Measurements from ENCODE around the gene RAB33A. TPM values are rescaled to one million over a fixed set of nuclear protein-coding genes. Genes with fewer than 3 reads are reported as not detected.

Gene RAB33A
- total RNA-seq, 2 experiments from 2014 or later: 28.2 to 28.8 TPM

- no peak for DNase-seq
- POLR2A ChIA-PET: interaction anchor here (0.6 to 1.0 kb wide), 2 partner anchors 45 to 85 kb away, joined by 3 read pairs; no protein-coding TSS in a partner anchor
- CTCF ChIA-PET: interaction anchor here (1.3 kb wide), 1 partner anchor 27 kb away, joined by 3 read pairs; no protein-coding TSS in a partner anchor
- Mint-ChIP-seq H3K9me3 (no peaks in the 10 kb centered on the region), H3K27me3 (no peaks in the 10 kb centered on the region), H3K4me3 (peak overlapping the region; percentile 92), H3K4me1 (ENCODE audit: low read depth) (peaks cover 37% of the 10 kb centered on the region), H3K36me3 (ENCODE audit: low read depth) (peaks cover 2% of the 10 kb centered on the region), H3K27ac (peak overlapping the region; percentile 96)
- TF ChIP-seq, protein P1, sequence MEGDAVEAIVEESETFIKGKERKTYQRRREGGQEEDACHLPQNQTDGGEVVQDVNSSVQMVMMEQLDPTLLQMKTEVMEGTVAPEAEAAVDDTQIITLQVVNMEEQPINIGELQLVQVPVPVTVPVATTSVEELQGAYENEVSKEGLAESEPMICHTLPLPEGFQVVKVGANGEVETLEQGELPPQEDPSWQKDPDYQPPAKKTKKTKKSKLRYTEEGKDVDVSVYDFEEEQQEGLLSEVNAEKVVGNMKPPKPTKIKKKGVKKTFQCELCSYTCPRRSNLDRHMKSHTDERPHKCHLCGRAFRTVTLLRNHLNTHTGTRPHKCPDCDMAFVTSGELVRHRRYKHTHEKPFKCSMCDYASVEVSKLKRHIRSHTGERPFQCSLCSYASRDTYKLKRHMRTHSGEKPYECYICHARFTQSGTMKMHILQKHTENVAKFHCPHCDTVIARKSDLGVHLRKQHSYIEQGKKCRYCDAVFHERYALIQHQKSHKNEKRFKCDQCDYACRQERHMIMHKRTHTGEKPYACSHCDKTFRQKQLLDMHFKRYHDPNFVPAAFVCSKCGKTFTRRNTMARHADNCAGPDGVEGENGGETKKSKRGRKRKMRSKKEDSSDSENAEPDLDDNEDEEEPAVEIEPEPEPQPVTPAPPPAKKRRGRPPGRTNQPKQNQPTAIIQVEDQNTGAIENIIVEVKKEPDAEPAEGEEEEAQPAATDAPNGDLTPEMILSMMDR (IDR thresholded peaks at IDR 0.05): no peak
- no peak for ATAC-seq
- intact Hi-C loops (cut with micrococcal nuclease): no loop called here
These were observed 5.3 kb upstream of the RAB33A start for GRCh38 chrX:130166503-130166777.

GRCh38 chrX:130167040-130167439, 4.7 kb upstream of the RAB33A start:
- Mint-ChIP-seq H3K27me3 (no peaks in the 10 kb centered on the region), H3K4me1 (ENCODE audit: low read depth) (peaks cover 33% of the 10 kb centered on the region), H3K36me3 (ENCODE audit: low read depth) (peaks cover 2% of the 10 kb centered on the region), H3K9me3 (no peaks in the 10 kb centered on the region), H3K4me3 (peak overlapping the region; percentile 92), H3K27ac (peak overlapping the region; percentile 96)
- DNase-seq: no peak
- ChIA-PET CTCF (interaction anchor here (0.7 kb wide), 1 partner anchor 25 kb away, joined by 3 read pairs; no protein-coding TSS in a partner anchor), POLR2A (interaction anchor here (0.6 to 1.0 kb wide), 2 partner anchors 44 to 85 kb away, joined by 3 read pairs; no protein-coding TSS in a partner anchor)
- ATAC-seq: no peak
- intact Hi-C loops (cut with micrococcal nuclease): no loop called here
- TF ChIP-seq, protein P1 (IDR thresholded peaks at IDR 0.05): no peak

DNA sequence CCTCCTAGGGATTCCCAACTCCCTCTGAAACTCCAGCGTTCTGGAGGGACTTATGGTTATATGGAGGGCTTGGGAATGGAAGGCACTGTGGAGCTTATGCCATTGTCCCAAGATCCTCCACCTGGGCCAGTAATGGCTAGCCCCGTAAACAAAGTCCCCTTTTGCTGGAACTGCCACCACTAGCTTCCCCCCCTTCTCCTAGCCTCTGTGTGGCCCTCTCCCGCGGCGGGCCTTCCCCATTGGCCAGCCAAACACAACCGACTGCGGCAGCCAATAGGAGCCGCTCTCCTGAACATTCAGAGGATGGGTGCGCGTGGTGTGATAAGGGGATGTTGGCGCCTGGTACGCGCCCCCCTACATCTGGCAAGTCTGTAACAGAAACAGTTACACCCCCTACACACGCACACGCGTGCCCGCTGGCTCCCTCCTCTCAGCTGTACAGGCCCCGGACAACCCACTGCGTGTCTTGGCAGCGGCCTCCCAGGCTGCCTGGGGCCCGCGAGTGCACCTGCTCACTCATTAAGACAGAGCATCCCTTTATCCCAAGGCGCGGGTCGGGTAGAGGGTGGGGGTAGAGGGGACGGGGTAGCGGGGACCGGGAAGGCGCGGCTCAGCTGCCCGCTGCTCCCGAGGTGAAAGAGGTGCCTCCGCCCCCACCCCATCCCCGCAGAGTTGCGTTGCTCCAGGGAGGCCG, 863 bp upstream of the RAB33A start:
- ATAC-seq (peak; percentile 81), DNase-seq (peak; percentile 85)
- Mint-ChIP-seq H3K27ac (peak overlapping the region; percentile 92), H3K9me3 (no peaks in the 10 kb centered on the region), H3K27me3 (no peaks in the 10 kb centered on the region), H3K36me3 (ENCODE audit: low read depth) (peaks cover 9% of the 10 kb centered on the region), H3K4me3 (peak overlapping the region; percentile 93), H3K4me1 (ENCODE audit: low read depth) (peaks cover 30% of the 10 kb centered on the region)
- ChIA-PET POLR2A (interaction anchor here (0.8 to 1.8 kb wide), 5 partner anchors 11 to 110 kb away, joined by 3 to 5 read pairs (median 3); partner anchors contain the start of gene ELF4), CTCF (interaction anchor here (1.6 to 2.8 kb wide), 3 partner anchors 21 to 91 kb away, joined by 4 to 12 read pairs (median 8); no protein-coding TSS in a partner anchor)
- TF ChIP-seq, protein P1 (IDR thresholded peaks at IDR 0.05): no peak
- intact Hi-C loops (cut with micrococcal nuclease): loop anchor here (5.0 kb wide), 1 partner anchor 89 kb away; no protein-coding TSS in a partner anchor

DNA sequence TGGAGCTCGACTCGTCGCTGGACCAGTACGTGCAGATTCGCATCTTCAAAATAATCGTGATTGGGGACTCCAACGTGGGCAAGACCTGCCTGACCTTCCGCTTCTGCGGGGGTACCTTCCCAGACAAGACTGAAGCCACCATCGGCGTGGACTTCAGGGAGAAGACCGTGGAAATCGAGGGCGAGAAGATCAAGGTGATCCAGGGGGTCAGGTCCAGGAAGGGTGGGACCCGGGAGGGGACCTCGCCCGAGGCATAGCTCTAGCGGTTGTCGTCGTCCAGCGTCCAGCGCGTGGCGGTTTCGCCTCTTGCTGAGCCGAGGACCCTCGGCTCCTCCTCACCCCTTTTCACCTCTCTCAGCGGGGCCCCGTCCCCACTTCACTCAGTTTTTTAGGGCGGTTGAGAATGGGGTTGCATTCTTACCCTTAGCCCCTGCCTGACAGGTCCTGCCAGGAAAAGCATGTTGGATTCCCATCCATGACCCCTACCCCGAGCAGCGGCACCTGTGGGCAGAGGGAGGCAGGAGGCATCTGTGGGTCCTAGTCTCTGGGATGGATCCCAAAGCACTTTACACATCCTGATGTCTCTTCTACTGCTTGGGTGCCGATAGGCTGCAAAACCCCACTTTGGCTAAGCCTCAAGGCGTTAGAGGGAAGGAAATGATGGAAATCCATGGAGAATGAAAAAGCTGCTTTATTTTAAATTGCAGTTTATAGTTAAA, 524 bp downstream of the RAB33A start:
- ChIA-PET POLR2A (interaction anchor here (1.1 to 1.5 kb wide), 3 partner anchors 12 to 91 kb away, joined by 3 to 4 read pairs (median 3); no protein-coding TSS in a partner anchor), CTCF (interaction anchor here (1.6 to 2.8 kb wide), 2 partner anchors 88 to 93 kb away, joined by 4 to 12 read pairs; no protein-coding TSS in a partner anchor)
- Mint-ChIP-seq H3K9me3 (no peaks in the 10 kb centered on the region), H3K4me1 (ENCODE audit: low read depth) (peaks cover 37% of the 10 kb centered on the region), H3K4me3 (peak overlapping the region; percentile 93), H3K27me3 (no peaks in the 10 kb centered on the region), H3K36me3 (ENCODE audit: low read depth) (peaks cover 16% of the 10 kb centered on the region), H3K27ac (peak overlapping the region; percentile 92)
- TF ChIP-seq, protein P1 (IDR thresholded peaks at IDR 0.05): no peak
- ATAC-seq (no peak), DNase-seq (peak; percentile 7)
- intact Hi-C loops (cut with micrococcal nuclease): loop anchor here (5.0 kb wide), 1 partner anchor 90 kb away; no protein-coding TSS in a partner anchor
